SK-N-SH (cell line): Measurements from ENCODE around the gene VWA5B2.

Experiments
- CTCF ChIP-seq: fragments of 200-600 bp; sonication (generic); IDR thresholded peaks from 2 replicates; pipeline ENCODE4 v1.6.1; 2017; ENCODE audit warnings: antibody characterized with exemption, mild to moderate bottlenecking, moderate library complexity
- FOXM1 ChIP-seq: IDR thresholded peaks from 2 replicates; pipeline ENCODE4 v1.4.0; 2012; ENCODE audit warnings: low read depth, mild to moderate bottlenecking
- NFIC ChIP-seq: IDR thresholded peaks from 2 replicates; pipeline ENCODE4 v1.4.0; 2012; ENCODE audit warnings: borderline replicate concordance
- RCOR1 ChIP-seq: fragments of 150-350 bp; IDR thresholded peaks from 2 replicates; pipeline ENCODE4 v1.6.1; 2017; ENCODE audit warnings: antibody characterized with exemption, low read length
- REST ChIP-seq: IDR thresholded peaks from 2 replicates; pipeline ENCODE4 v1.6.1; 2012; ENCODE audit warnings: mild to moderate bottlenecking, low read depth, low read length, moderate library complexity
- USF2 ChIP-seq: fragments of 150-350 bp; IDR thresholded peaks from 2 replicates; pipeline ENCODE4 v1.6.1; 2017; ENCODE audit warnings: antibody characterized with exemption, low read length, low read depth, borderline replicate concordance
- YY1 ChIP-seq: IDR thresholded peaks from 2 replicates; pipeline ENCODE4 v1.4.0; 2012; ENCODE audit warnings: low read depth, mild to moderate bottlenecking

- TF ChIP-seq CTCF: no peak
- no peak for TF ChIP-seq FOXM1
- TF ChIP-seq RCOR1: no peak
- no peak for TF ChIP-seq REST
- no peak for TF ChIP-seq YY1
- TF ChIP-seq NFIC: no peak
- no peak for TF ChIP-seq USF2
These were observed 35.3 kb upstream of the VWA5B2 start for GRCh38 chr3:184193991-184194539.
